ENCODE measurements around the gene SUGCT. TPM values are rescaled to one million over a fixed set of nuclear protein-coding genes. Genes with fewer than 3 reads are reported as not detected.

SUGCT gene
- total and polyA plus RNA-seq, 7 donors = 2.4 to 7.3 (median 3.2) TPM

GRCh38 chr7:40845943-40846342 is 711.1 kb downstream of the SUGCT start:
- Histone ChIP-seq H3K27me3 (ENCODE audit: insufficient read depth in 3 of 3, low read length in 2 of 3) (no peaks in the 10 kb centered on the region), H3K27ac (no peak overlapping the region), H3K9me3 (no peaks in the 10 kb centered on the region), H3K36me3 (ENCODE audit: insufficient read depth in 1 of 2, low read depth in 1 of 2) (no peaks in the 10 kb centered on the region), H3K4me3 (no peak overlapping the region), H3K4me1 (no peaks in the 10 kb centered on the region)
- ATAC-seq (no peak), DNase-seq (no peak)
- intact Hi-C loops (cut with DNase I) = no loop called here
- 35 to 56% (median 38%) methylated on average over 6 of the region's 6 CpGs for WGBS, 3 donors
- no peak for TF ChIP-seq CTCF (IDR thresholded peaks at IDR 0.05)

GRCh38 chr7:40847921-40848320 is 713.1 kb downstream of the SUGCT start:
- no peak overlapping the region for H3K27ac ChIP-seq
- no peaks in the 10 kb centered on the region for H3K9me3 ChIP-seq
- ATAC-seq (no peak), DNase-seq (no peak)
- intact Hi-C loops (cut with DNase I) = no loop called here
- no peak for TF ChIP-seq CTCF (IDR thresholded peaks at IDR 0.05)
- WGBS, 3 donors = 46 to 74% (median 56%) methylated on average over 2 of the region's 2 CpGs
- no peaks in the 10 kb centered on the region for H3K4me1 ChIP-seq
- no peaks in the 10 kb centered on the region for H3K27me3 ChIP-seq (ENCODE audit: insufficient read depth in 3 of 3, low read length in 2 of 3)
- H3K4me3 ChIP-seq = no peak overlapping the region
- H3K36me3 ChIP-seq (ENCODE audit: insufficient read depth in 1 of 2, low read depth in 1 of 2) = no peaks in the 10 kb centered on the region

- no peak for DNase-seq
- Histone ChIP-seq H3K27ac (no peak overlapping the region), H3K27me3 (ENCODE audit: insufficient read depth in 3 of 3, low read length in 2 of 3) (no peaks in the 10 kb centered on the region), H3K9me3 (no peaks in the 10 kb centered on the region), H3K4me1 (no peaks in the 10 kb centered on the region), H3K36me3 (ENCODE audit: insufficient read depth in 1 of 2, low read depth in 1 of 2) (no peaks in the 10 kb centered on the region), H3K4me3 (no peak overlapping the region)
- no peak for TF ChIP-seq CTCF (IDR thresholded peaks at IDR 0.05)
- intact Hi-C loops (cut with DNase I) = no loop called here
- 91 to 96% (median 91%) methylated on average over 3 of the region's 3 CpGs for WGBS, 3 donors
- ATAC-seq = no peak
These were observed 713.9 kb downstream of the SUGCT start for GRCh38 chr7:40848541-40849221.

- ATAC-seq (no peak), DNase-seq (no peak)
- H3K4me3 ChIP-seq = no peak overlapping the region
- no peaks in the 10 kb centered on the region for H3K9me3 ChIP-seq
- H3K27ac ChIP-seq = no peak overlapping the region
- no peak for TF ChIP-seq CTCF (IDR thresholded peaks at IDR 0.05)
- intact Hi-C loops (cut with DNase I) = no loop called here
- WGBS, 3 donors = 82 to 95% (median 88%) methylated on average over 3 of the region's 3 CpGs
- H3K27me3 ChIP-seq (ENCODE audit: insufficient read depth in 3 of 3, low read length in 2 of 3) = no peaks in the 10 kb centered on the region
- no peaks in the 10 kb centered on the region for H3K4me1 ChIP-seq
- no peaks in the 10 kb centered on the region for H3K36me3 ChIP-seq (ENCODE audit: insufficient read depth in 1 of 2, low read depth in 1 of 2)
These were observed 715.2 kb downstream of the SUGCT start for GRCh38 chr7:40850017-40850416.

- ATAC-seq = no peak
- no peak for TF ChIP-seq CTCF (IDR thresholded peaks at IDR 0.05)
- WGBS, 3 donors = 90 to 93% (median 91%) methylated on average over 3 of the region's 3 CpGs
- no peak overlapping the region for H3K4me3 ChIP-seq
- no peaks in the 10 kb centered on the region for H3K9me3 ChIP-seq
- no peak for DNase-seq
- no peak overlapping the region for H3K27ac ChIP-seq
- H3K27me3 ChIP-seq (ENCODE audit: insufficient read depth in 3 of 3, low read length in 2 of 3) = no peaks in the 10 kb centered on the region
- intact Hi-C loops (cut with DNase I) = no loop called here
- H3K4me1 ChIP-seq = no peaks in the 10 kb centered on the region
- H3K36me3 ChIP-seq (ENCODE audit: insufficient read depth in 1 of 2, low read depth in 1 of 2) = no peaks in the 10 kb centered on the region
These were observed 716.2 kb downstream of the SUGCT start for GRCh38 chr7:40851001-40851400.
